ENCODE results near the gene DYNC1I1.

Gene DYNC1I1

DNA sequence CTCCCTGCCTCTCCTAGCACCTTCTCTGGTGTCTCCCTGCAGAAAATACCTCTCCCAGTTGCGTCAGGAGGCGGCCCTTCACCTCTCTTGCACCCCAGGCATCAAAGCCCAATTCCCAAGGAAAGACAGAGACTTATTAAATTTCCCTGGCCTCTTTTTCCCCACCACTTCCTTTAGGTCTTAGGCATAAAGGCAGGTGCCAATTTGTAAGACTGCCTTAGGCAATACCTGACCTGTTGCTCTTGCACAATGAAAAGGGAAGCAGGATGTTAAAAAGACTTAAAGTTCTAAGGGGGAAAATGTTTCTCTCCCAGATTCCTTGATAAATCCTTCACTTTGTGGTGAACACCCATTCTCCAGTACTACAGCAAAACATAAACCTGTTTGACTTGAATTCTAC lies 362.9 kb downstream of the DYNC1I1 start:
- ATAC-seq (replicated peaks; ENCODE audit: extremely low read depth, poor library complexity, severe bottlenecking) (no peak), DNase-seq (ENCODE audit: low spot score in 2 of 2) (no peak)
- Mint-ChIP-seq H3K4me1 (no peaks in the 10 kb centered on the region), H3K27ac (ENCODE audit: low read depth) (no peak overlapping the region), H3K9me3 (no peaks in the 10 kb centered on the region), H3K4me3 (no peak overlapping the region), H3K36me3 (ENCODE audit: insufficient read depth) (no peaks in the 10 kb centered on the region), H3K27me3 (no peaks in the 10 kb centered on the region)

DNA sequence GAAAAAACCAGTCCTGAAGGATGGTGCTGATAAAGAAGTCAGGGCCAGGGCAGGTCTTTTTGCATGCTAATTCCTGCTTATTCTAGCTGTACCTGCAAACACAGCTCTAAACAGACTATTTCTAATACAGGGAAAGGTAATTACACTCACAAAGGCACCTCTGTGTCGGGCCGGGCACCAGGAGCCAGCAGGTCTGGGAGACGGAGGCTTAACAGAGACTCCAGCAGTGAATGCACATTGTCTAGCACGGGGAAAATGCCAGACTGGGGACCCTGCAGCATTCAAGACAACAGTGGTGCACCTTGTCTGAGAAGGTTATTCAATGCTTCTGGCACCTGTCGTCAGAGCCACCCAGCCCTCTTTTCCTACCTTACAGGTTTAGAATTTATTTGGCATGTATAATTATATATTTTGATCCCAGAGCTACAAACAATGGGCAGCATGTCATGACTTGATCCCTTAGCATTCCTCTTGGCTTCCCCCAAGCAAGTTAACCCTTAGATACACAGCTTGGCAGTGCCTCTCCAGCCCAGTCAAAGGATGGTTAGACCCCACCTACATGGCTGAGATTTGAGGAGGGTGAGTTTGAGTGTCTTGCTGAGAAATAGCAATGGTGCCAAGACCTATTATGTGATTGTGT lies 364.4 kb downstream of the DYNC1I1 start:
- Mint-ChIP-seq H3K36me3 (ENCODE audit: insufficient read depth) (peaks cover 2% of the 10 kb centered on the region), H3K27me3 (no peaks in the 10 kb centered on the region), H3K4me1 (no peaks in the 10 kb centered on the region), H3K9me3 (no peaks in the 10 kb centered on the region), H3K27ac (ENCODE audit: low read depth) (no peak overlapping the region), H3K4me3 (no peak overlapping the region)
- ATAC-seq (replicated peaks; ENCODE audit: extremely low read depth, poor library complexity, severe bottlenecking) (no peak), DNase-seq (ENCODE audit: low spot score in 2 of 2) (no peak)

DNA sequence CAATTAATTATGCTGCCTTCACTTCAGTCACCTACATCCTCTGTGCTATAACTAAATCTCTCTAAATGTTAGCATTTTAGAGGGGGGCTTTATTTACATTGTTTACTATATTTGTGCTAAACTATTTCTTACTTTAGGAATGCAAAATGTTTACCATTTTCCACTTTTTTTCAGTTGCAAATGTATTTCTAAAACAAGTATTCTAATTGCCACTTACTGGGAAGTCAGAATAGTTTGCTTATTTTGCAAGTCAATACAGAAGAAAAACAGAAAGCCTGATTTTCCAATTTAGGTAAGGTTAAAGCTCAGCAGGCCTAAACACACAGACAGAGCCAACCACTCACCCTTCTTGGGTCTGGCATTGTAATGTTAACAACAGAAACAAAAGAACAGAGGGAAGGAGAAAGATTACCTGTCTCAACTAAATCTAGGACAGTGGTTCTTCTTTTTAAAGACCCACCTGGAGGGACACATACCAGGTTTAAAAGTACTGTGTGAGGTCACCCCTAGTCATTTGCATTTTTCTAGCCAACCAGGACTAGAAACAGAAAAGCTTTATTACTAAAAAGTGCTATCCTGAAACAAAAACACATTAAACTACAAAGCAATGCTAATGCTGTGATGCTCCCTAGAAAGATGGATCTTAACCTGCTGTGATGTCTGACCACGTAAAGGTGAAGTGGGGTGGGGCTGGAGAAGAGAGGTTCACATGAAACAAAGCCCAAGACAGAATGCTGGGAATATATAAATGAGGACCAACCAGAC lies 371.3 kb downstream of the DYNC1I1 start:
- H3K27ac Mint-ChIP-seq (ENCODE audit: low read depth): no peak overlapping the region
- H3K27me3 Mint-ChIP-seq: no peaks in the 10 kb centered on the region
- no peak for DNase-seq (ENCODE audit: low spot score in 2 of 2)
- H3K4me3 Mint-ChIP-seq: no peak overlapping the region
- H3K36me3 Mint-ChIP-seq (ENCODE audit: insufficient read depth): peaks cover 7% of the 10 kb centered on the region
- no peaks in the 10 kb centered on the region for H3K4me1 Mint-ChIP-seq
- no peak for ATAC-seq (replicated peaks; ENCODE audit: extremely low read depth, poor library complexity, severe bottlenecking)
- H3K9me3 Mint-ChIP-seq: no peaks in the 10 kb centered on the region

DNA sequence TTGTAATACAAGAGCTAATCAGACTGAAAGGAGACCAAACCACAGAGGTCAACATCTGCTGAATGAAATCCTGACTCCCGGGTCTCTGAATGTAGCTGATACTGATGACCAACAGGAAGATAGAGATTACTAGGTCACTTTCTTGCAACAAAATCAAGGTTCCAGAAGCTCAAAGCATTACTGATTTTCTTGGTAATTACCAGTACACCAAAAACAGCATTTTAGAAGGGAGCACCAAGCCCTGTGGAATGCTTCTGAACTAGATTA lies 371.8 kb downstream of the DYNC1I1 start:
- Mint-ChIP-seq H3K4me3 (no peak overlapping the region), H3K4me1 (no peaks in the 10 kb centered on the region), H3K9me3 (no peaks in the 10 kb centered on the region), H3K27ac (ENCODE audit: low read depth) (no peak overlapping the region), H3K36me3 (ENCODE audit: insufficient read depth) (peaks cover 7% of the 10 kb centered on the region), H3K27me3 (no peaks in the 10 kb centered on the region)
- ATAC-seq (replicated peaks; ENCODE audit: extremely low read depth, poor library complexity, severe bottlenecking) (no peak), DNase-seq (ENCODE audit: low spot score in 2 of 2) (no peak)
